NB4 (cell line): Measurements from ENCODE around the gene SLC49A3.

Experiments
- DNase-seq: peaks from one replicate; pipeline ENCODE4 v3.0.0; 2010; ENCODE audit warnings: low read depth
- H3K4me3 ChIP-seq: one replicate; pipeline ENCODE4 v1.5.1; 2011; ENCODE audit warnings: mild to moderate bottlenecking, low read depth, low read length, moderate library complexity
- CTCF ChIP-seq: IDR thresholded peaks from one replicate; pipeline ENCODE4 v1.5.1; 2012; ENCODE audit warnings: low read depth, low read length
- MAX ChIP-seq: IDR thresholded peaks from 2 replicates; pipeline ENCODE4 v1.6.1; 2011; ENCODE audit warnings: low read depth, low read length
- MYC ChIP-seq: IDR thresholded peaks from 2 replicates; pipeline ENCODE4 v1.6.1; 2011; ENCODE audit warnings: low read depth, low read length
- POLR2A ChIP-seq: IDR thresholded peaks from 2 replicates; pipeline ENCODE4 v1.6.1; 2011; ENCODE audit warnings: mild to moderate bottlenecking; ENCODE audit not compliant: insufficient read length; ENCODE audit errors: extremely low read depth

The SLC49A3 gene

GRCh38 chr4:659851-660250 lies 29.1 kb downstream of the SLC49A3 start:
- TF ChIP-seq CTCF = no peak
- no peak for TF ChIP-seq MAX
- TF ChIP-seq POLR2A = no peak
- TF ChIP-seq MYC = no peak
- DNase-seq = no peak
- no peak overlapping the region for H3K4me3 ChIP-seq

- no peak overlapping the region for H3K4me3 ChIP-seq
- TF ChIP-seq CTCF (no peak), MAX (peak; percentile 39; the same call in 1 of the 2 replicates)
- DNase-seq = no peak
Measured at GRCh38 chr4:658681-659667, 30.0 kb downstream of the SLC49A3 start.

GRCh38 chr4:657834-658667 lies 30.9 kb downstream of the SLC49A3 start:
- no peak for DNase-seq
- TF ChIP-seq CTCF = no peak
- TF ChIP-seq MYC = no peak
- TF ChIP-seq MAX = no peak
- TF ChIP-seq POLR2A = no peak
- no peak overlapping the region for H3K4me3 ChIP-seq

GRCh38 chr4:657338-657833 lies 31.6 kb downstream of the SLC49A3 start:
- DNase-seq = no peak
- H3K4me3 ChIP-seq = no peak overlapping the region
- no peak for TF ChIP-seq MAX
- TF ChIP-seq POLR2A = no peak
- TF ChIP-seq MYC = no peak
- TF ChIP-seq CTCF = no peak

GRCh38 chr4:656436-657337 lies 32.3 kb downstream of the SLC49A3 start:
- no peak for DNase-seq
- no peak for TF ChIP-seq MYC
- no peak for TF ChIP-seq CTCF
- TF ChIP-seq POLR2A = no peak
- no peak for TF ChIP-seq MAX
- H3K4me3 ChIP-seq = no peak overlapping the region
